ENCODE measurements around the gene ATOH8. TPM values are rescaled to one million over a fixed set of nuclear protein-coding genes. Genes with fewer than 3 reads are reported as not detected.

ATOH8 gene
- total and polyA plus RNA-seq, 10 of the 15 experiments (the other 5 are each of a cell fraction or from before 2014, with no cell fraction given): 0.03 to 0.60 TPM; not detected in 8

- Histone ChIP-seq H3K79me2 (ENCODE audit: control insufficient read depth, insufficient read depth, low read length) (no peaks in the 10 kb centered on the region), H3K9ac (ENCODE audit: control insufficient read depth, insufficient read depth, low read length) (no peak overlapping the region), H3K36me3 (ENCODE audit: control insufficient read depth in 2 of 2, insufficient read depth in 2 of 2, low read length in 1 of 2) (no peaks in the 10 kb centered on the region; a peak in 1 of 4 replicates), H3K4me2 (ENCODE audit: control insufficient read depth, insufficient read depth) (no peak overlapping the region), H3K4me1 (ENCODE audit: control insufficient read depth, insufficient read depth, low read length) (no peaks in the 10 kb centered on the region; the same call in 1 of the 2 replicates), H3K4me3 (no peak overlapping the region), H3K27ac (ENCODE audit: control insufficient read depth, insufficient read depth) (no peak overlapping the region), H3K27me3 (replicated peaks in 1 of 2; ENCODE audit: control insufficient read depth in 2 of 2, insufficient read depth in 2 of 2, low read length in 1 of 2) (peaks cover 7 to 10% of the 10 kb centered on the region in 2 experiments), H2AFZ (ENCODE audit: control insufficient read depth, low read depth, low read length) (no peak overlapping the region), H3K9me3 (replicated peaks; ENCODE audit: control insufficient read depth, insufficient read depth, low read length) (no peaks in the 10 kb centered on the region), H4K20me1 (ENCODE audit: control insufficient read depth, insufficient read depth) (0 out of 2 replicates have a peak, but pooled peaks cover 4% of the 10 kb centered on the region)
- ChIA-PET SMC1A (ENCODE audit: uncharacterized antibody, unreplicated experiment) (no interaction called here), CTCF (interaction anchor here (1.1 to 3.4 kb wide), 2 partner anchors 18 to 30 kb away, joined by 4 to 11 read pairs; no protein-coding TSS in a partner anchor), RAD21 (ENCODE audit: unreplicated experiment) (no interaction called here), POLR2A (no interaction called here)
- DNase-seq (ENCODE audit: low read depth, low spot score) (no peak), ATAC-seq (no peak), FAIRE-seq (no peak)
- in situ Hi-C loops (cut with MboI) (no loop called here), intact Hi-C loops (cut with micrococcal nuclease; ENCODE audit: unreplicated experiment) (no loop called here)
- WGBS (ENCODE audit: insufficient coverage, insufficient replicate concordance, low lambda C conversion rate, missing lambda C conversion rate): 24% methylated on average over 5 of the region's 5 CpGs
- BruUV-seq (replicated peaks): no TSS peak
- TF ChIP-seq IKZF1 (conservative IDR thresholded peaks at IDR 0.05) (no peak), PAX8 (IDR thresholded peaks at IDR 0.05) (no peak), TBL1XR1 (IDR thresholded peaks at IDR 0.05; ENCODE audit: low read depth, low read length) (no peak), ATF2 (IDR thresholded peaks at IDR 0.05; ENCODE audit: low read length) (no peak), RAD51 (IDR thresholded peaks at IDR 0.05) (no peak), CEBPZ (IDR thresholded peaks at IDR 0.05; ENCODE audit: low read depth, low read length) (no peak), ZNF592 (IDR thresholded peaks at IDR 0.05) (no peak), STAT3 (IDR thresholded peaks at IDR 0.05; ENCODE audit: low read depth, low read length) (no peak), JUND (IDR thresholded peaks at IDR 0.05; ENCODE audit: low read depth, low read length) (no peak)
- TF ChIP-seq, protein P1, sequence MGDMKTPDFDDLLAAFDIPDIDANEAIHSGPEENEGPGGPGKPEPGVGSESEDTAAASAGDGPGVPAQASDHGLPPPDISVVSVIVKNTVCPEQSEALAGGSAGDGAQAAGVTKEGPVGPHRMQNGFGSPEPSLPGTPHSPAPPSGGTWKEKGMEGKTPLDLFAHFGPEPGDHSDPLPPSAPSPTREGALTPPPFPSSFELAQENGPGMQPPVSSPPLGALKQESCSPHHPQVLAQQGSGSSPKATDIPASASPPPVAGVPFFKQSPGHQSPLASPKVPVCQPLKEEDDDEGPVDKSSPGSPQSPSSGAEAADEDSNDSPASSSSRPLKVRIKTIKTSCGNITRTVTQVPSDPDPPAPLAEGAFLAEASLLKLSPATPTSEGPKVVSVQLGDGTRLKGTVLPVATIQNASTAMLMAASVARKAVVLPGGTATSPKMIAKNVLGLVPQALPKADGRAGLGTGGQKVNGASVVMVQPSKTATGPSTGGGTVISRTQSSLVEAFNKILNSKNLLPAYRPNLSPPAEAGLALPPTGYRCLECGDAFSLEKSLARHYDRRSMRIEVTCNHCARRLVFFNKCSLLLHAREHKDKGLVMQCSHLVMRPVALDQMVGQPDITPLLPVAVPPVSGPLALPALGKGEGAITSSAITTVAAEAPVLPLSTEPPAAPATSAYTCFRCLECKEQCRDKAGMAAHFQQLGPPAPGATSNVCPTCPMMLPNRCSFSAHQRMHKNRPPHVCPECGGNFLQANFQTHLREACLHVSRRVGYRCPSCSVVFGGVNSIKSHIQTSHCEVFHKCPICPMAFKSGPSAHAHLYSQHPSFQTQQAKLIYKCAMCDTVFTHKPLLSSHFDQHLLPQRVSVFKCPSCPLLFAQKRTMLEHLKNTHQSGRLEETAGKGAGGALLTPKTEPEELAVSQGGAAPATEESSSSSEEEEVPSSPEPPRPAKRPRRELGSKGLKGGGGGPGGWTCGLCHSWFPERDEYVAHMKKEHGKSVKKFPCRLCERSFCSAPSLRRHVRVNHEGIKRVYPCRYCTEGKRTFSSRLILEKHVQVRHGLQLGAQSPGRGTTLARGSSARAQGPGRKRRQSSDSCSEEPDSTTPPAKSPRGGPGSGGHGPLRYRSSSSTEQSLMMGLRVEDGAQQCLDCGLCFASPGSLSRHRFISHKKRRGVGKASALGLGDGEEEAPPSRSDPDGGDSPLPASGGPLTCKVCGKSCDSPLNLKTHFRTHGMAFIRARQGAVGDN (IDR thresholded peaks at IDR 0.05): no peak
- TF ChIP-seq, protein P2, sequence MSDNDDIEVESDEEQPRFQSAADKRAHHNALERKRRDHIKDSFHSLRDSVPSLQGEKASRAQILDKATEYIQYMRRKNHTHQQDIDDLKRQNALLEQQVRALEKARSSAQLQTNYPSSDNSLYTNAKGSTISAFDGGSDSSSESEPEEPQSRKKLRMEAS (IDR thresholded peaks at IDR 0.05; ENCODE audit: low read depth, low read length): no peak
Observed at GRCh38 chr2:85759257-85759613, 5.4 kb downstream of the ATOH8 start.
